GM12878 (cell line): Measurements from ENCODE around the gene AIP. TPM values are rescaled to one million over a fixed set of nuclear protein-coding genes. Genes with fewer than 3 reads are reported as not detected.

Source experiments
- ATAC-seq: fragments of 200-7000 bp; cut with Tn5 transposase; 3 replicates; pipeline ENCODE4 v1.9.1; 2020; ENCODE audit warnings: mild to moderate bottlenecking, moderate library complexity
- BruUV-seq: library from RNA; stranded (reverse); fragments of 400-500 nt; replicated peaks from 2 replicates; lab custom pipeline; 2021; lab: Mats Ljungman, UMichigan
- CTCF ChIA-PET: fragments of 300-600 bp; sonication (Branson Sonifier 250); formaldehyde crosslinking; extraction: SDS; loops from one replicate; lab custom pipeline; 2021; ENCODE audit warnings: inconsistent platforms; lab: Yijun Ruan, JAX
- POLR2A ChIA-PET: fragments of 350-600 bp; formaldehyde crosslinking; extraction: SDS; loops from one replicate; lab custom pipeline; 2021; ENCODE audit warnings: inconsistent platforms; lab: Charles Lee
- RAD21 ChIA-PET: fragments of 300-600 bp; sonication (Branson Sonifier 250); formaldehyde crosslinking; loops from one replicate; lab custom pipeline; 2023; ENCODE audit warnings: antibody characterized with exemption; ENCODE audit not compliant: unreplicated experiment; lab: Charles Lee
- SMC1A ChIA-PET: fragments of 300-600 bp; sonication (Branson Sonifier 250); formaldehyde crosslinking; loops from one replicate; lab custom pipeline; 2023; ENCODE audit not compliant: unreplicated experiment, uncharacterized antibody; lab: Charles Lee
- DNase-seq: peaks from one replicate; pipeline ENCODE4 v3.0.0-alpha.2; 2011; ENCODE audit warnings: low read depth, low spot score
- FAIRE-seq: peaks from 3 replicates; lab custom pipeline; 2011; peaks lifted over from hg19 to GRCh38; lab: Jason Lieb, UNC
- H2AFZ ChIP-seq: 2 replicates; pipeline ENCODE4 v1.6.0; 2011; ENCODE audit warnings: low read depth, low read length, control low read depth; ENCODE audit not compliant: control insufficient read depth
- H3K27ac ChIP-seq: 2 replicates; pipeline ENCODE4 v1.5.1; 2011; ENCODE audit warnings: control low read depth; ENCODE audit not compliant: control insufficient read depth, insufficient read depth
- H3K27me3 ChIP-seq, 2 experiments: replicated peaks in 1 of 2; 2 replicates each; pipeline versions ENCODE4 v1.6.0 to v1.6.1; 2011; ENCODE audit warnings: low read length in 1 of 2; ENCODE audit not compliant: control insufficient read depth in 2 of 2, insufficient read depth in 2 of 2
- H3K36me3 ChIP-seq, 2 experiments: 2 replicates each; pipeline ENCODE4 v1.5.1; 2011; ENCODE audit warnings: low read length in 1 of 2; ENCODE audit not compliant: control insufficient read depth in 2 of 2, insufficient read depth in 2 of 2
- H3K4me1 ChIP-seq: 2 replicates; pipeline ENCODE4 v1.6.1; 2011; ENCODE audit warnings: mild to moderate bottlenecking, low read length, moderate library complexity, mixed read lengths; ENCODE audit not compliant: control insufficient read depth, insufficient read depth
- H3K4me2 ChIP-seq: 2 replicates; pipeline ENCODE4 v1.6.0; 2011; ENCODE audit warnings: control low read depth; ENCODE audit not compliant: control insufficient read depth, insufficient read depth
- H3K4me3 ChIP-seq: fragments of 200-600 bp; sonication (generic); 2 replicates; pipeline ENCODE4 v1.5.1; 2016
- H3K79me2 ChIP-seq: 2 replicates; pipeline ENCODE4 v1.6.0; 2011; ENCODE audit warnings: low read length; ENCODE audit not compliant: control insufficient read depth, insufficient read depth
- H3K9ac ChIP-seq: 2 replicates; pipeline ENCODE4 v1.8.0; 2011; ENCODE audit warnings: low read length, control low read depth, mixed read lengths; ENCODE audit not compliant: control insufficient read depth, insufficient read depth
- H3K9me3 ChIP-seq: replicated peaks from 3 replicates; pipeline ENCODE4 v1.5.1; 2011; ENCODE audit warnings: mild to moderate bottlenecking, low read length; ENCODE audit not compliant: control insufficient read depth, insufficient read depth
- H4K20me1 ChIP-seq: 2 replicates; pipeline ENCODE4 v1.6.0; 2011; ENCODE audit not compliant: control insufficient read depth, insufficient read depth
- ATF3 ChIP-seq: IDR thresholded peaks from 2 replicates; pipeline ENCODE4 v1.6.1; 2011; ENCODE audit warnings: low read depth, mild to moderate bottlenecking, low read length, moderate library complexity, borderline replicate concordance; ENCODE audit errors: extremely low read depth
- KAT2A ChIP-seq: conservative IDR thresholded peaks from 2 replicates; pipeline ENCODE4 v1.6.1; 2011; ENCODE audit warnings: low read depth, low read length; ENCODE audit not compliant: control insufficient read depth
- SIX5 ChIP-seq: IDR thresholded peaks from 2 replicates; pipeline ENCODE4 v1.6.1; 2011; ENCODE audit warnings: mild to moderate bottlenecking, low read depth, low read length, moderate library complexity; ENCODE audit not compliant: severe bottlenecking
- TARDBP ChIP-seq: IDR thresholded peaks from 2 replicates; pipeline ENCODE4 v1.6.1; 2016; ENCODE audit warnings: borderline replicate concordance
- WRNIP1 ChIP-seq: IDR thresholded peaks from 2 replicates; pipeline ENCODE4 v1.6.1; 2011; ENCODE audit warnings: low read depth, low read length, improper control_type of control experiment, borderline replicate concordance
- YBX1 ChIP-seq: fragments of 450-650 bp; IDR thresholded peaks from 2 replicates; pipeline ENCODE4 v1.6.1; 2016; ENCODE audit warnings: antibody characterized with exemption
- ZNF687 ChIP-seq: fragments of 450-650 bp; IDR thresholded peaks from 2 replicates; pipeline ENCODE4 v1.6.1; 2017; ENCODE audit warnings: mild to moderate bottlenecking, moderate library complexity
- WGBS: methylation state at CpG from one replicate; pipeline ENCODE4 v1.1.6; 2016; ENCODE audit warnings: low lambda C conversion rate; ENCODE audit not compliant: insufficient replicate concordance, insufficient coverage; ENCODE audit errors: missing lambda C conversion rate; 5-methylcytosine and 5-hydroxymethylcytosine counted together
- in situ Hi-C: fragments of 300-500 bp; cut with MboI; formaldehyde crosslinking; loops from 9 replicates; pipeline ENCODE4 v1.14.3; 2018; ENCODE audit warnings: mixed read lengths
- intact Hi-C: fragments of 100-400 bp; cut with micrococcal nuclease; formaldehyde crosslinking; loops from one replicate; pipeline ENCODE4 v1.14.2; 2022; ENCODE audit not compliant: unreplicated experiment
- polyA plus RNA-seq, 11 experiments: library from polyadenylated mRNA; depleted of rRNA in 4 of 11; unstranded in 6 of 11; stranded (reverse) in 5 of 11; fragments of >200 nt; fragmentation: Nextera tagmentation in 4 of 11; fragmentation: Illumina TruSeq in 1 of 11; extraction: Ambion mirVana in 4 of 11; extraction: Trizol in 1 of 11; gene quantifications; 1 replicate in 1 of 11; 2 replicates in 10 of 11; pipeline versions ENCODE4 v1.2.1 to v1.2.3, GENCODE V29; 2011 to 2016; ENCODE audit warnings: inconsistent platforms in 2 of 11, missing spikeins in 2 of 11, low read depth in 1 of 11
- total RNA-seq, 4 experiments: library from RNA; depleted of rRNA in 3 of 4; stranded (reverse); fragments of >200 nt in 3 of 4; fragmentation: Illumina TruSeq in 1 of 4; extraction: Trizol in 1 of 4; gene quantifications; 2 replicates each; pipeline versions ENCODE4 v1.2.1 to v1.2.3, GENCODE V29; 2013 to 2021
- TF ChIP-seq, protein P1 (sequence below): fragments of 450-650 bp; IDR thresholded peaks from 2 replicates; pipeline ENCODE4 v1.6.1; 2016; ENCODE audit warnings: mild to moderate bottlenecking
- TF ChIP-seq, protein P2 (sequence below): IDR thresholded peaks from 2 replicates; pipeline ENCODE4 v1.6.1; 2012; ENCODE audit warnings: mild to moderate bottlenecking, low read depth, low read length

The AIP gene
- total and polyA plus RNA-seq, 10 of the 15 experiments (the other 5 are each of a cell fraction or from before 2014, with no cell fraction given) = 12.6 to 164 (median 104) TPM

- TF ChIP-seq, protein P1, sequence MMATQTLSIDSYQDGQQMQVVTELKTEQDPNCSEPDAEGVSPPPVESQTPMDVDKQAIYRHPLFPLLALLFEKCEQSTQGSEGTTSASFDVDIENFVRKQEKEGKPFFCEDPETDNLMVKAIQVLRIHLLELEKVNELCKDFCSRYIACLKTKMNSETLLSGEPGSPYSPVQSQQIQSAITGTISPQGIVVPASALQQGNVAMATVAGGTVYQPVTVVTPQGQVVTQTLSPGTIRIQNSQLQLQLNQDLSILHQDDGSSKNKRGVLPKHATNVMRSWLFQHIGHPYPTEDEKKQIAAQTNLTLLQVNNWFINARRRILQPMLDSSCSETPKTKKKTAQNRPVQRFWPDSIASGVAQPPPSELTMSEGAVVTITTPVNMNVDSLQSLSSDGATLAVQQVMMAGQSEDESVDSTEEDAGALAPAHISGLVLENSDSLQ = no peak
- TF ChIP-seq ATF3 = no peak
These were observed 48.4 kb upstream of the AIP start (continued) for GRCh38 chr11:67434395-67434881.

GRCh38 chr11:67435031-67435726 is 47.6 kb upstream of the AIP start:
- FAIRE-seq (no peak), ATAC-seq (no peak), DNase-seq (no peak)
- ChIA-PET RAD21 (interaction anchor here (7.2 kb wide), 1 partner anchor 32 kb away, joined by 112 read pairs; the partner anchor contains the start of genes PPP1CA and TBC1D10C), POLR2A (interaction anchor here (0.6 to 4.7 kb wide), 8 partner anchors 11 to 82 kb away, joined by 3 to 95 read pairs (median 8); partner anchors contain the start of genes PITPNM1, POLD4, PPP1CA and RAD9A), CTCF (interaction anchor here (0.8 to 4.3 kb wide), 3 partner anchors 32 to 49 kb away, joined by 4 to 53 read pairs (median 4); partner anchors contain the start of genes PPP1CA and TBC1D10C), SMC1A (interaction anchor here (1.1 kb wide), 1 partner anchor 26 kb away, joined by 3 read pairs; no protein-coding TSS in a partner anchor)
- in situ Hi-C loops (no loop called here), intact Hi-C loops (loop anchor here (5.0 kb wide), 1 partner anchor 33 kb away; the partner anchor contains the start of genes PPP1CA and TBC1D10C)
- Histone ChIP-seq H3K27me3 (no peaks in the 10 kb centered on the region), H4K20me1 (no peaks in the 10 kb centered on the region), H2AFZ (no peak overlapping the region), H3K9me3 (no peaks in the 10 kb centered on the region), H3K36me3 (peaks cover 6 to 20% of the 10 kb centered on the region in 2 experiments; a peak in 3 of 4 replicates), H3K9ac (peak overlapping the region; percentile 99), H3K4me1 (peaks cover 36% of the 10 kb centered on the region), H3K27ac (peak overlapping the region; percentile 99), H3K79me2 (peaks cover 57% of the 10 kb centered on the region), H3K4me2 (peak overlapping the region; percentile 71), H3K4me3 (peak overlapping the region; percentile 90)
- BruUV-seq = no TSS peak
- WGBS = 17% methylated on average over 26 of the region's 26 CpGs
- TF ChIP-seq YBX1 = no peak
- no peak for TF ChIP-seq ZNF687
- TF ChIP-seq TARDBP = no peak
- no peak for TF ChIP-seq WRNIP1
- no peak for TF ChIP-seq KAT2A
- no peak for TF ChIP-seq SIX5
- TF ChIP-seq, protein P2, sequence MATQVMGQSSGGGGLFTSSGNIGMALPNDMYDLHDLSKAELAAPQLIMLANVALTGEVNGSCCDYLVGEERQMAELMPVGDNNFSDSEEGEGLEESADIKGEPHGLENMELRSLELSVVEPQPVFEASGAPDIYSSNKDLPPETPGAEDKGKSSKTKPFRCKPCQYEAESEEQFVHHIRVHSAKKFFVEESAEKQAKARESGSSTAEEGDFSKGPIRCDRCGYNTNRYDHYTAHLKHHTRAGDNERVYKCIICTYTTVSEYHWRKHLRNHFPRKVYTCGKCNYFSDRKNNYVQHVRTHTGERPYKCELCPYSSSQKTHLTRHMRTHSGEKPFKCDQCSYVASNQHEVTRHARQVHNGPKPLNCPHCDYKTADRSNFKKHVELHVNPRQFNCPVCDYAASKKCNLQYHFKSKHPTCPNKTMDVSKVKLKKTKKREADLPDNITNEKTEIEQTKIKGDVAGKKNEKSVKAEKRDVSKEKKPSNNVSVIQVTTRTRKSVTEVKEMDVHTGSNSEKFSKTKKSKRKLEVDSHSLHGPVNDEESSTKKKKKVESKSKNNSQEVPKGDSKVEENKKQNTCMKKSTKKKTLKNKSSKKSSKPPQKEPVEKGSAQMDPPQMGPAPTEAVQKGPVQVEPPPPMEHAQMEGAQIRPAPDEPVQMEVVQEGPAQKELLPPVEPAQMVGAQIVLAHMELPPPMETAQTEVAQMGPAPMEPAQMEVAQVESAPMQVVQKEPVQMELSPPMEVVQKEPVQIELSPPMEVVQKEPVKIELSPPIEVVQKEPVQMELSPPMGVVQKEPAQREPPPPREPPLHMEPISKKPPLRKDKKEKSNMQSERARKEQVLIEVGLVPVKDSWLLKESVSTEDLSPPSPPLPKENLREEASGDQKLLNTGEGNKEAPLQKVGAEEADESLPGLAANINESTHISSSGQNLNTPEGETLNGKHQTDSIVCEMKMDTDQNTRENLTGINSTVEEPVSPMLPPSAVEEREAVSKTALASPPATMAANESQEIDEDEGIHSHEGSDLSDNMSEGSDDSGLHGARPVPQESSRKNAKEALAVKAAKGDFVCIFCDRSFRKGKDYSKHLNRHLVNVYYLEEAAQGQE = no peak
